Fibroblast of lung (primary cell): ENCODE results near the gene PRKCA. TPM values are rescaled to one million over a fixed set of nuclear protein-coding genes. Genes with fewer than 3 reads are reported as not detected.
A peak's percentile ranks its signal among the peaks of the same experiment; 100 is the strongest.

Source experiments
- DNase-seq, 2 donors: peaks; one replicate each; pipeline versions ENCODE4 v3.0.0 to v3.0.0-alpha.2; 2010; ENCODE audit warnings: low read depth in 2 of 2
- H2AFZ ChIP-seq: 2 replicates; pipeline ENCODE4 v1.5.1; 2012; ENCODE audit warnings: low read length, control low read depth, inconsistent platforms
- H3K27ac ChIP-seq: 2 replicates; pipeline ENCODE4 v1.5.1; 2011; ENCODE audit warnings: low read length, control low read depth; ENCODE audit not compliant: insufficient read depth
- H3K27me3 ChIP-seq: 2 replicates; pipeline ENCODE4 v1.5.1; 2011; ENCODE audit warnings: mild to moderate bottlenecking, low read length; ENCODE audit not compliant: control insufficient read depth, insufficient read depth
- H3K36me3 ChIP-seq: 2 replicates; pipeline ENCODE4 v1.5.1; 2011; ENCODE audit warnings: low read length; ENCODE audit not compliant: control insufficient read depth, insufficient read depth
- H3K4me1 ChIP-seq: 2 replicates; pipeline ENCODE4 v1.5.1; 2011; ENCODE audit warnings: low read length; ENCODE audit not compliant: control insufficient read depth, insufficient read depth; ENCODE audit errors: extremely low read depth
- H3K4me2 ChIP-seq: 2 replicates; pipeline ENCODE4 v1.5.1; 2011; ENCODE audit warnings: low read length, control low read depth; ENCODE audit not compliant: insufficient read depth; ENCODE audit errors: extremely low read depth
- H3K4me3 ChIP-seq, 4 experiments: fragments of 200-600 bp in 1 of 4; sonication (generic) in 1 of 4; replicated peaks in 1 of 4; 2 replicates each; pipeline ENCODE4 v1.5.1; 2011 to 2016; ENCODE audit warnings: low read length in 4 of 4, low read depth in 3 of 4, mild to moderate bottlenecking in 3 of 4, control low read depth in 2 of 4, inconsistent platforms in 1 of 4, mixed read lengths in 1 of 4; ENCODE audit not compliant: insufficient read depth in 1 of 4; ENCODE audit errors: control extremely low read depth in 1 of 4
- H3K79me2 ChIP-seq: 2 replicates; pipeline ENCODE4 v1.5.1; 2012; ENCODE audit warnings: mild to moderate bottlenecking, low read length, inconsistent platforms; ENCODE audit not compliant: control insufficient read depth, insufficient read depth
- H3K9ac ChIP-seq: 2 replicates; pipeline ENCODE4 v1.5.1; 2011; ENCODE audit warnings: mild to moderate bottlenecking, low read length, control low read depth; ENCODE audit not compliant: insufficient read depth
- H3K9me3 ChIP-seq: 2 replicates; pipeline ENCODE4 v1.5.1; 2012; ENCODE audit warnings: low read depth, low read length; ENCODE audit not compliant: control insufficient read depth, insufficient read depth
- H4K20me1 ChIP-seq: 2 replicates; pipeline ENCODE4 v1.5.1; 2011; ENCODE audit warnings: low read length; ENCODE audit not compliant: control insufficient read depth, insufficient read depth; ENCODE audit errors: extremely low read depth
- CTCF ChIP-seq, 2 donors: IDR thresholded peaks in 1 of 2; conservative IDR thresholded peaks in 1 of 2; 1 replicate in 1 of 2; 2 replicates in 1 of 2; pipeline ENCODE4 v1.5.1; 2011 to 2012; ENCODE audit warnings: low read length in 2 of 2, control low read depth in 1 of 2, inconsistent platforms in 1 of 2, low read depth in 1 of 2, mild to moderate bottlenecking in 1 of 2
- EZH2 ChIP-seq: IDR thresholded peaks from 2 replicates; pipeline ENCODE4 v1.5.1; 2012; ENCODE audit warnings: low read length, control low read depth, mild to moderate bottlenecking; ENCODE audit errors: missing control alignments
- polyA plus RNA-seq, 2 donors: library from polyadenylated mRNA; depleted of rRNA in 1 of 2; stranded (reverse) in 1 of 2; unstranded in 1 of 2; fragments of >200 nt; gene quantifications; 2 replicates each; pipeline ENCODE4 v1.2.1, GENCODE V29; 2011 to 2012; ENCODE audit warnings: missing spikeins in 1 of 2
- total RNA-seq: library from RNA; depleted of rRNA; stranded (reverse); fragments of >200 nt; gene quantifications from 2 replicates; pipeline ENCODE4 v1.2.1, GENCODE V29; 2014

The PRKCA gene
- total and polyA plus RNA-seq, 2 donors (not counting 1 experiment from before 2014, with no cell fraction given), result 34.0 to 74.2 TPM

GRCh38 chr17:66427134-66427533 lies 124.7 kb downstream of the PRKCA start:
- no peaks in the 10 kb centered on the region for H4K20me1 ChIP-seq
- H3K27me3 ChIP-seq, result no peaks in the 10 kb centered on the region
- DNase-seq, result no peak
- H3K36me3 ChIP-seq, result no peaks in the 10 kb centered on the region
- no peaks in the 10 kb centered on the region for H3K9me3 ChIP-seq
- H3K4me3 ChIP-seq, result no peak overlapping the region
- no peak for TF ChIP-seq EZH2
- no peak for TF ChIP-seq CTCF (conservative IDR thresholded peaks at IDR 0.05 in 1 of 2, IDR thresholded peaks at IDR 0.05 in 1 of 2; ENCODE audit: low read depth in 1 of 2, low read length in 2 of 2)
- no peak overlapping the region for H3K4me2 ChIP-seq
- H2AFZ ChIP-seq, result no peak overlapping the region
- H3K4me1 ChIP-seq, result peaks cover 2% of the 10 kb centered on the region
- peaks cover 77% of the 10 kb centered on the region for H3K79me2 ChIP-seq
- H3K27ac ChIP-seq, result no peak overlapping the region
- no peak overlapping the region for H3K9ac ChIP-seq

GRCh38 chr17:66429680-66430079 lies 127.3 kb downstream of the PRKCA start:
- Histone ChIP-seq H3K79me2 (peaks cover 86% of the 10 kb centered on the region), H3K4me2 (no peak overlapping the region), H3K4me3 (no peak overlapping the region), H3K36me3 (no peaks in the 10 kb centered on the region), H2AFZ (no peak overlapping the region), H3K9ac (no peak overlapping the region), H3K27me3 (no peaks in the 10 kb centered on the region), H4K20me1 (no peaks in the 10 kb centered on the region), H3K27ac (no peak overlapping the region), H3K4me1 (peaks cover 10% of the 10 kb centered on the region), H3K9me3 (no peaks in the 10 kb centered on the region)
- no peak for DNase-seq
- TF ChIP-seq EZH2 (no peak), CTCF (conservative IDR thresholded peaks at IDR 0.05 in 1 of 2, IDR thresholded peaks at IDR 0.05 in 1 of 2; ENCODE audit: low read depth in 1 of 2, low read length in 2 of 2) (no peak)

GRCh38 chr17:66430846-66431795 lies 128.7 kb downstream of the PRKCA start:
- TF ChIP-seq CTCF (conservative IDR thresholded peaks at IDR 0.05 in 1 of 2, IDR thresholded peaks at IDR 0.05 in 1 of 2; ENCODE audit: low read depth in 1 of 2, low read length in 2 of 2) (no peak), EZH2 (no peak)
- Histone ChIP-seq H3K27me3 (no peaks in the 10 kb centered on the region), H3K4me3 (peak overlapping the region; percentile 2 to 57 (median 16)), H3K4me1 (peaks cover 10% of the 10 kb centered on the region), H3K9me3 (no peaks in the 10 kb centered on the region), H3K79me2 (peaks cover 86% of the 10 kb centered on the region), H4K20me1 (no peaks in the 10 kb centered on the region), H3K4me2 (peak overlapping the region; percentile 82), H3K9ac (no peak overlapping the region), H2AFZ (no peak overlapping the region), H3K36me3 (no peaks in the 10 kb centered on the region), H3K27ac (peak overlapping the region; percentile 69)
- peak; percentile 30 to 70 for DNase-seq
